ENCODE data around the gene HOXC10.

Gene HOXC10

DNA sequence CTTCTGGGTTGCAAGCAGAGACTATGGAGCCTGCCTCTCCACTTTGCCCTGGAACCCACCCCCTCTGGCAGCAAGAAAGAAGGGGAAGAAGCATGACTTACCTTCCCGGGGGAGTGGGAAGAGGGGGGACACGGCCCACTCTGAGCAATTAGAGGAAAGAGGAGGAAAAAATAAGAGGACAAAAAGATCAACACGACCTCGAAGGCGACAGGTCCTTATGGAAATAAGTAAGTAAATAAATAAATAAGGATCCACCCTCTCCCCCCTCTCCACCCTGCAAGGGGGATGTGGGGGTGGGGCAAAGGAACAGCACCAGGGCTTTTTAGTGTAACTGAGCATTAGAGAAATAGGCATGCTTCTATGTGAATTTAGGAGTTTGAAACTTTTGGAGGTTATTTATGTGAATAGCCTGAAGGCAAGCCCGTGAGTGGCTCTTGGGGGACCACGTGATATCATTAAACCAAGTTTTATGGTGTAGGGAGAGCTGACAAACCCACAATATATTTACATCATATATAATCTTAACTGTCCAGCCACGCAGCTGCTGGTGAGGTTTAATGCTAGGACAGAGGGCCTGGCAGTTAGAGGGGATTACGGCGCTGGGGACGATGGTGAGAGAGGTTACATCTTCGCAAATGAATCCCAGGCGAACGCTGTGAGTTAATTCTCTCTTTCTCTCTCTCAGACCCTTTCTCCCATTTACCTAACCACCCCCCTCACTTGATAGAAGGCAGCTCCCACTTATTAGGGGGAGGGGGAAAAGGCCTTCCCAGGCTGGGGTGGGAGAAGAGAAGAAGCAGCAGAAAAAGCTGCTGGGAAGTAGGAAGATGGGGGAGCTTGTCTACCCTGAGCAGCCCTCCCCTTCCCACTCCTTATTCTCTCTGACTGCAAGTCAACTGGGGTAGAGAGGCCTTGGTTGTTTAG lies 52.7 kb downstream of the HOXC10 start:
- H3K4me3 ChIP-seq (replicated peaks in 1 of 2; ENCODE audit: low read depth in 2 of 2, low read length in 2 of 2) = no peak overlapping the region
- TF ChIP-seq, protein P1, sequence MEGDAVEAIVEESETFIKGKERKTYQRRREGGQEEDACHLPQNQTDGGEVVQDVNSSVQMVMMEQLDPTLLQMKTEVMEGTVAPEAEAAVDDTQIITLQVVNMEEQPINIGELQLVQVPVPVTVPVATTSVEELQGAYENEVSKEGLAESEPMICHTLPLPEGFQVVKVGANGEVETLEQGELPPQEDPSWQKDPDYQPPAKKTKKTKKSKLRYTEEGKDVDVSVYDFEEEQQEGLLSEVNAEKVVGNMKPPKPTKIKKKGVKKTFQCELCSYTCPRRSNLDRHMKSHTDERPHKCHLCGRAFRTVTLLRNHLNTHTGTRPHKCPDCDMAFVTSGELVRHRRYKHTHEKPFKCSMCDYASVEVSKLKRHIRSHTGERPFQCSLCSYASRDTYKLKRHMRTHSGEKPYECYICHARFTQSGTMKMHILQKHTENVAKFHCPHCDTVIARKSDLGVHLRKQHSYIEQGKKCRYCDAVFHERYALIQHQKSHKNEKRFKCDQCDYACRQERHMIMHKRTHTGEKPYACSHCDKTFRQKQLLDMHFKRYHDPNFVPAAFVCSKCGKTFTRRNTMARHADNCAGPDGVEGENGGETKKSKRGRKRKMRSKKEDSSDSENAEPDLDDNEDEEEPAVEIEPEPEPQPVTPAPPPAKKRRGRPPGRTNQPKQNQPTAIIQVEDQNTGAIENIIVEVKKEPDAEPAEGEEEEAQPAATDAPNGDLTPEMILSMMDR (IDR thresholded peaks at IDR 0.05; ENCODE audit: low read depth, low read length) = no peak
- no peak for DNase-seq (ENCODE audit: low read depth in 2 of 2)

DNA sequence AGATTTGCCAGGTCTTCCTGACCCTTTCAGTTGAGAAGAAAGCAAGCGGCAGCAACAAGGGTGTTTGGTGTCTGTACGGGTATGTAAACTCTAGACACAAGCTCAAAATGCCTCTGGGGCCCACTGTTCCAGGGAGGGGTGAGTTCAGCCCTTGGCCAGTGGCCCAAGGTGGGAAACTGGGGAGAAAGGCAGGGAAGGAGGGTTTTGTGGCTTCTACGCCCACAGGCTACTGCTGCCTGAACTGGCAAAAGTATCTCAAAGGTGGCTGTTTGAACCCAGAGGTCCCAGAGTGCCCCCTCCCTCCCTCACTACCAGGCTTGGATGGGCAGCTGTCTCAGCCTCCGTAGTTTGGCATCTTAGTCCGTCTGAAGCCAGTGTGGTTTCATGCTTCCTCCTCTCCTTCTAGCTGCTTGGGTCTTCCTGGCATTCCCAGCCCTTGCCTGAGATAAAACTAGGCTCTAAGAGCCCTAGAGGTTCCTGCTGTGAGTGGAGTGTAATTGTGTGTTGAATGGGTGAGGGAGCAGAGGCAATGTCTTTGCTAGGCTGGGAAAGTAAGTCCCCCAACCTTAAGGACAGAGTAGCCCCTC lies 53.4 kb downstream of the HOXC10 start:
- TF ChIP-seq, protein P1 (IDR thresholded peaks at IDR 0.05; ENCODE audit: low read depth, low read length) = no peak
- no peak for DNase-seq (ENCODE audit: low read depth in 2 of 2)
- H3K4me3 ChIP-seq (replicated peaks in 1 of 2; ENCODE audit: low read depth in 2 of 2, low read length in 2 of 2) = no peak overlapping the region

DNA sequence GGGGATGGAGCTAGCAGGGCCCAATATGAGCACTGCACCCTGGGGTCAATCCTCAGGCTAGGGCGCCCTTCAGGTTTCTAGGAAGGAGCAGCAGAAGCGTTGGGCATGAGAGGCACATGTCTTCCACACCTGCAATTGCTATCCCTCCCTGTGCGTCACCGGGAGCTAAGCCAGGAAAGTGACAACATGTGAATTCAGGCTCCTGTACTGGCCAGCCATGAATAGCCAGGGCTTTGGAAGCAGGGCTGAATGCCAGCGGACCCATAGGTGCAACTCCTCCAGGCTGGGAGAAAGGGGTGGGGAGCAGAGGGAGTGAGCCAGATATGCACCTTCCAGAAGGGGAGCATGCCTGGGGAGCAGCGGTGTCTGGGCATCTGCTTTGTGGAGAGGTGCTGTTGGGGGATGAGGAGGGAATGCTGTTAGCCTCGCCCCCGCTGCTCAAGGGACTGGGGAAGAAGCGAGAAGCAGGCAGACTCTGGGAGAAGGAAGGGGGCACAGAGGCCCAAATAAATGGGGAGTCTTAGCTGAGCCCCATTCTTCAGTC lies 54.0 kb downstream of the HOXC10 start:
- no peak overlapping the region for H3K4me3 ChIP-seq (replicated peaks in 1 of 2; ENCODE audit: low read depth in 2 of 2, low read length in 2 of 2)
- no peak for DNase-seq (ENCODE audit: low read depth in 2 of 2)
- TF ChIP-seq, protein P1 (IDR thresholded peaks at IDR 0.05; ENCODE audit: low read depth, low read length) = no peak

DNA sequence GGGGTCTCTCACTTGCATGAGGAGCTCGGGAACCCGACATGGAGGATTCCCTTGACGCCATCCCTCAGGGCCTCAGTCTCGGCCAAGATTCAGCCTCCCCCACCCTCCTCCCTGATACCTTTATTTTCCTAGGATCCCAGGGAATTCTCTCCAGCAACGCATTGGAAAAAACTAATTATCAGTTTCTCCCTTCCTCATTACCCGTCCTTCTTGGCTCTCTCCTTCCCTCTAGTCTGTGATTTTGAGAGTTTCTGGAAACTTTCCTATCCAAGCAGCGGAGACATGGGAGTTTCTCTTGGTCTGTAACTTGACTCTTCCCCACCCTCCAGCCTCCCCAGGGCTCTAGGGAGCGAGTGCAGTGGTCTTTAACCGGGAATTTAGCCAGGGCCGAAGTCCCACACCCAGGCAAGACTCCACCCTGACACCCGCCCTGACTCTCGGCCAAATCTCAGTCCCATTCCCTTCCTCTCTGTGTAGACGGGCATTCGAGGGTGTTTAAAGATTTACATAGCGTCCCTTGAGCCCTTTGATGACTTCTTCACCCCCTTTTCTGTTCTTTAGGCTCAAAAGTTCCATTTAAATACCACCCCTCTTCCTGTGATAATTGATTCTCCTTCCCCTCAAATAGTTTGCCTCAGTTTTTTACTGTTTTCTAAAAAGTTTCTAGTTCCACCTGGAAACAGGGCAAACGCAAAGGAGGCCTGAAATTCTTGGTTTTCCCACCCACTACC lies 54.6 kb downstream of the HOXC10 start:
- no peak for DNase-seq (ENCODE audit: low read depth in 2 of 2)
- no peak overlapping the region for H3K4me3 ChIP-seq (replicated peaks in 1 of 2; ENCODE audit: low read depth in 2 of 2, low read length in 2 of 2)
- TF ChIP-seq, protein P1 (IDR thresholded peaks at IDR 0.05; ENCODE audit: low read depth, low read length) = no peak

All from cardiac fibroblast (primary cell).